ENCODE measurements around the gene TEC.

GRCh38 chr4:48194971-48195370, 74.7 kb downstream of the TEC start:
- TF ChIP-seq CTCF (conservative IDR thresholded peaks at IDR 0.05; ENCODE audit: low read depth in 2 of 2), result no peak
- TF ChIP-seq ETS1 (IDR thresholded peaks at IDR 0.05), result no peak
- no peak for TF ChIP-seq CREB1 (CRISPR knock-in tag; IDR thresholded peaks at IDR 0.05; ENCODE audit: low read depth)
- no peak for TF ChIP-seq EZH2 (IDR thresholded peaks at IDR 0.05; ENCODE audit: low read depth, unreplicated experiment)
- TF ChIP-seq POLR2AphosphoS5 (IDR thresholded peaks at IDR 0.05; ENCODE audit: low read depth), result no peak
- TF ChIP-seq EZH2phosphoT487 (IDR thresholded peaks at IDR 0.05; ENCODE audit: unreplicated experiment), result no peak
- TF ChIP-seq JUNB (IDR thresholded peaks at IDR 0.05; ENCODE audit: unreplicated experiment), result no peak
- TF ChIP-seq ZNF331 (CRISPR knock-in tag; IDR thresholded peaks at IDR 0.05; ENCODE audit: low read depth), result no peak
- TF ChIP-seq REST (IDR thresholded peaks at IDR 0.05; ENCODE audit: unreplicated experiment), result no peak
- no peak for TF ChIP-seq ZNF462 (CRISPR knock-in tag; IDR thresholded peaks at IDR 0.05)
- TF ChIP-seq NANOG (IDR thresholded peaks at IDR 0.05; ENCODE audit: borderline replicate concordance), result no peak
